Activated naive CD8-positive, alpha-beta T cell treated with anti-CD3 and anti-CD28 coated beads for 36 hours (primary cell): ENCODE measurements around the gene ZCCHC7. TPM values are rescaled to one million over a fixed set of nuclear protein-coding genes. Genes with fewer than 3 reads are reported as not detected.
"Not testable (repeated sequence)": the region's sequence is repeated elsewhere in the genome, so short reads cannot be mapped to it uniquely, and the experiment has no call there.

Experiments used
- DNase-seq: peaks from one replicate; pipeline ENCODE4 v3.0.0; 2021
- H3K27ac Mint-ChIP-seq: one replicate; pipeline ENCODE4 v1.8.0; 2022; ENCODE audit warnings: mild to moderate bottlenecking, moderate library complexity, mixed read lengths
- H3K27me3 Mint-ChIP-seq: one replicate; pipeline ENCODE4 v1.8.0; 2022; ENCODE audit warnings: mild to moderate bottlenecking, mixed read lengths
- H3K36me3 Mint-ChIP-seq: one replicate; pipeline ENCODE4 v1.8.0; 2021; ENCODE audit warnings: mild to moderate bottlenecking, mixed read lengths
- H3K4me1 Mint-ChIP-seq: one replicate; pipeline ENCODE4 v1.8.0; 2021; ENCODE audit warnings: mixed read lengths
- H3K4me3 Mint-ChIP-seq: one replicate; pipeline ENCODE4 v1.8.0; 2022; ENCODE audit warnings: mild to moderate bottlenecking, moderate library complexity, mixed read lengths
- H3K9me3 Mint-ChIP-seq: one replicate; pipeline ENCODE4 v1.8.0; 2022; ENCODE audit warnings: mixed read lengths
- total RNA-seq, 2 experiments: library from RNA; stranded (reverse); gene quantifications; one replicate each; pipeline ENCODE4 v1.2.3, GENCODE V29; 2021

Gene ZCCHC7
- total RNA-seq, 2 experiments from 2014 or later: 35.4 to 37.5 TPM

- Mint-ChIP-seq H3K9me3 (peaks cover 7% of the 10 kb centered on the region), H3K27ac (no peak overlapping the region), H3K27me3 (no peaks in the 10 kb centered on the region), H3K36me3 (peaks cover 39% of the 10 kb centered on the region), H3K4me3 (no peak overlapping the region), H3K4me1 (peaks cover 22% of the 10 kb centered on the region)
- no peak for DNase-seq
Observed at GRCh38 chr9:37179576-37179975, 59.2 kb downstream of the ZCCHC7 start.

- Mint-ChIP-seq H3K27ac (no peak overlapping the region), H3K9me3 (peaks cover 10% of the 10 kb centered on the region), H3K36me3 (peaks cover 41% of the 10 kb centered on the region), H3K27me3 (no peaks in the 10 kb centered on the region), H3K4me3 (no peak overlapping the region), H3K4me1 (peaks cover 24% of the 10 kb centered on the region)
- DNase-seq: no peak
Observed at GRCh38 chr9:37180138-37180537, 59.8 kb downstream of the ZCCHC7 start.

DNA sequence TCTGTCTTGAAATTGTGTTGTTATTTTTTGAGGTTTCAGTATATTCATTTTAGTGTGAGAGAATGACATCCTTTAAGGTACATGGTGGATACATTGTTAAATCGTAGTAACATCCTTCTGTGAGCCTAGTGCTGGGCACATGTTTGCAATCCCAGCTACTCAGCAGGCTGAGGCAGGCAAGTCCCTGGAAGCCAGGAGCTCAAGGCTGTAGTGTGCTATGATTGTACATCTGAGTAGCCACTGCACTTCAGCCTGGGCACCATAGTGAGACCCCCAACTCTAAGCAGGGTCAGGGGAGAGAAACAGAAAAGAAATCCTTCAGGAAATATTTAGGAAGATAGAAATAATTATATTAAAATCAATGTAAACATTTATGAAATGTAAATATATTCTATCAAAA is 62.3 kb downstream of the ZCCHC7 start:
- H3K36me3 Mint-ChIP-seq: peaks cover 49% of the 10 kb centered on the region
- DNase-seq: no peak
- H3K4me1 Mint-ChIP-seq: peaks cover 33% of the 10 kb centered on the region
- H3K27ac Mint-ChIP-seq: no peak overlapping the region
- no peak overlapping the region for H3K4me3 Mint-ChIP-seq
- H3K9me3 Mint-ChIP-seq: peaks cover 12% of the 10 kb centered on the region
- H3K27me3 Mint-ChIP-seq: no peaks in the 10 kb centered on the region

- H3K9me3 Mint-ChIP-seq: peaks cover 13% of the 10 kb centered on the region
- H3K36me3 Mint-ChIP-seq: peaks cover 56% of the 10 kb centered on the region
- no peak overlapping the region for H3K27ac Mint-ChIP-seq
- H3K4me1 Mint-ChIP-seq: peaks cover 37% of the 10 kb centered on the region
- no peak for DNase-seq
- H3K4me3 Mint-ChIP-seq: no peak overlapping the region
- H3K27me3 Mint-ChIP-seq: no peaks in the 10 kb centered on the region
Observed at GRCh38 chr9:37184905-37185867, 64.8 kb downstream of the ZCCHC7 start.

GRCh38 chr9:37187292-37187691 is 66.9 kb downstream of the ZCCHC7 start:
- H3K27ac Mint-ChIP-seq: peak overlapping the region; percentile 88
- peaks cover 63% of the 10 kb centered on the region for H3K36me3 Mint-ChIP-seq
- peak; percentile 9 for DNase-seq
- peaks cover 49% of the 10 kb centered on the region for H3K4me1 Mint-ChIP-seq
- H3K9me3 Mint-ChIP-seq: peaks cover 9% of the 10 kb centered on the region
- H3K27me3 Mint-ChIP-seq: no peaks in the 10 kb centered on the region
- peak overlapping the region; percentile 70 for H3K4me3 Mint-ChIP-seq

DNA sequence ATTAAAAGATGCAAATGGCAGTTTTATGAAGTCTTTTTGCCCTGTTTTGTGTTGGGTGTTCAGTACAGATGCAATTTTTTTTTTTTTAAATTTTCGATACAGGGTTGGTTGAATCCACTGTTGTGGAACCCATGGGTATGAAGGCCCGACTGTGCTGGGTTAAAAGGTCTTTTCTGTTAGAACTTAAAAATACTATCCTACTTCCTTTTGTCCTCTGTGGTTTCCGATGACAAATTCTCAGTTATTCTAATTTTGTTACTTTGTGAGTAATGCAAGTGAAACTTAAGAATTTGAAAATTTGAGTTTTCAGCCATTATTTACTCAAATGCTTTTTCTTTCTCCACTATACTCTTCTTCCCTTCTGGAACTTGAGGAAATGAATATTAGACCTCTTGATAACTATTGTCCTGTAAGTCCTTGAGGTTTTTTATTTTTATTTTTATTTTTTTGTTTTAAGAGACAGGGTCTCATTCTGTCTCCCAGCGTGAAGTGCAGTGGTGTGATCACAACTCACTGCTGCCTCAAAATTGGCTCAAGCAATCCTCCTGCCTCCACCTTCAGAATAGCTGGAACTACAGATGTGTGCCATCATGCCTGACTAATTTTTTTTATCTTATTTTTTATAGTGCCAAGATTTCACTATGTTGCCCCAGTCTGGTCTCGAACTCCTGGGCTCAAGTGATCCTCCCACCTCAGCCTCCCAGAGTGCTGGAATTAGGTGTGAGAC is 67.5 kb downstream of the ZCCHC7 start:
- peaks cover 9% of the 10 kb centered on the region for H3K9me3 Mint-ChIP-seq
- peak overlapping the region; percentile 88 for H3K27ac Mint-ChIP-seq
- H3K27me3 Mint-ChIP-seq: no peaks in the 10 kb centered on the region
- peak overlapping the region; percentile 70 for H3K4me3 Mint-ChIP-seq
- H3K36me3 Mint-ChIP-seq: peaks cover 64% of the 10 kb centered on the region
- peaks cover 50% of the 10 kb centered on the region for H3K4me1 Mint-ChIP-seq
- no peak for DNase-seq

DNA sequence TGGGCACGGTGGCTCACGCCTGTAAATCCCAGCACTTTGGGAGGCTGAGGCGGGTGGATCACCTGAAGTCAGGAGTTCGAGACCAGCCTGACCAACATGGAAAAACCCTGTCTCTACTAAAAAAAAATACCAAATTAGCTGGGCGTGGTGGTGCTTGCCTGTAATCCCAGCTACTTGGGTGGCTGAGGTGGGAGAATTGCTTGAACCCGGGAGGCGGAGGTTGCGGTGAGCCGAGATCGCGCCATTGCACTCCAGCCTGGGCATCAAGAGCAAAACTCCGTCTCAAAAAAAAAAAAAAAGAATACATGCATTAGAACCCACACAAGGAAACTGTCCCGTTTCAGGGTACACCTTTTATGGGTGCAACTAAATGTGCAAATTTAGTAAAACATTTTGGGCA is 70.4 kb downstream of the ZCCHC7 start:
- peaks cover 46% of the 10 kb centered on the region for H3K4me1 Mint-ChIP-seq
- not testable (repeated sequence) for H3K27ac Mint-ChIP-seq

GRCh38 chr9:37191403-37192089 is 71.2 kb downstream of the ZCCHC7 start:
- peaks cover 62% of the 10 kb centered on the region for H3K36me3 Mint-ChIP-seq

More for the DNA sequence above, 70.4 kb downstream of the ZCCHC7 start:
- not testable (repeated sequence) for DNase-seq, H3K4me3 Mint-ChIP-seq, H3K9me3 Mint-ChIP-seq, H3K27me3 Mint-ChIP-seq
- peaks cover 62% of the 10 kb centered on the region for H3K36me3 Mint-ChIP-seq

DNA sequence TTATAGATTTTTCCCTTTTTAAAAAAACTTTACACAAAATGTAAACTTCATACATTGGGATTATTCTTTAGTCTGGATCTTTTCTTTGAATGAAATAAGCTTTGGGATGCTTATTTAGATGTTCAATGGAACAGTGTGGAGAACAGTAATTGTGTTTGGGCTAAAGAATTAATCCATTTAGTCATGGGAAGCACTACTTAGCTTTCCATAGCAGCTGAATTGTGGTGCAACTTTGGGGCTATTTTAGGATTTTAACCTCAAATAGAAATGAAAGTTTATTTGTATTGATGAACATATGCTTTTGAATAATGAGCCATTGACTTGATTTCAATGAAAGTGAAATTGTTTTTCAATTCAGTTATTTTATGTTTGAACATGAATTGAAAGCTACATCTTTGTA is 72.4 kb downstream of the ZCCHC7 start:
- Mint-ChIP-seq H3K4me3 (no peak overlapping the region), H3K36me3 (peaks cover 51% of the 10 kb centered on the region), H3K9me3 (peaks cover 3% of the 10 kb centered on the region), H3K27me3 (no peaks in the 10 kb centered on the region), H3K27ac (peak overlapping the region; percentile 54), H3K4me1 (peaks cover 48% of the 10 kb centered on the region)
- no peak for DNase-seq

More at GRCh38 chr9:37191403-37192089, 71.2 kb downstream of the ZCCHC7 start:
- Mint-ChIP-seq H3K27me3 (no peaks in the 10 kb centered on the region), H3K4me1 (peaks cover 50% of the 10 kb centered on the region), H3K27ac (no peak overlapping the region), H3K4me3 (no peak overlapping the region), H3K9me3 (peaks cover 3% of the 10 kb centered on the region)
- no peak for DNase-seq

DNA sequence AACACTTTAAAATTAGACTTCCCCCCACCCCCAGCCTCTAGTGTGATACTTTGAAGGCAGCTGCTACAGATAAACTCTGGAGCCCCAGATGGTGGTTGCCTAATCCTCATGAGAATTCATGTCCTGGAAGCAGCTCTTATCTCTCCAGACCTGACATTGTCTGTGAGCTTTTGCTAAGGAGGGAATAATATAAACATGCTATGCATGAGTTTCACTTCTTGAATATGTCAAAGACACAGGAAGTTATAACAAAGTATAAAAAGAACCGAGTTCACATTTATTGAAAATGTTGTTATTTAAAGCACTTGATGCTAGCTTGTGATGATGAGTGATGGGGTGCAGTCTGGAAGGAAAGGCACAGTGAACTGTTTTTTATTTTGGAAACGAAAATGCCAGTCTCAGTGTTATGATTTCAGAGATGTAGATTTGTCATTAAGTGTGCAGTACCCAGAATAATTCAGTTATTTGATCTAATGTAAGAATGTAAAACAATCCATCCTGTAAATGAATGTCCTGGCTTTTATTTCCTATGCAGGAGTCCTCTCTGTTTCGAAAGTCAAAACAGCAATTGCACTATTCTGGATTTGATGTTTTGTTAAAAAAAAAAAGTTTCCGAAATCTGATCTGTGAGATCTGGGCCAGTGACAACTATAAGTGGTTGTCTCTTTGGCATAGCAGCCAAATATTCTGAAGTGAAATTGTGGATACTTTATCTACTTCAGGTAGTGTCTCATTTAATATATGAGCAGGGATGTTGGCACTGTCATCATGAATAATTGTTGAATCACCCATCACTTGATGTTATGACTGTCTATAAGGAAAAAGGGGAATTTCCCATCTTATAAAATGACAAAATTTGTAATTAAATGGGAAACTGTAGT is 77.0 kb downstream of the ZCCHC7 start:
- Mint-ChIP-seq H3K4me1 (peaks cover 53% of the 10 kb centered on the region), H3K27ac (peak overlapping the region; percentile 81), H3K27me3 (no peaks in the 10 kb centered on the region), H3K36me3 (peaks cover 54% of the 10 kb centered on the region), H3K9me3 (no peaks in the 10 kb centered on the region), H3K4me3 (peak overlapping the region; percentile 9)
- no peak for DNase-seq

GRCh38 chr9:37198039-37198729 is 77.8 kb downstream of the ZCCHC7 start:
- H3K27ac Mint-ChIP-seq: peak overlapping the region; percentile 81
- peaks cover 49% of the 10 kb centered on the region for H3K4me1 Mint-ChIP-seq
- no peaks in the 10 kb centered on the region for H3K27me3 Mint-ChIP-seq
- H3K4me3 Mint-ChIP-seq: no peak overlapping the region
- DNase-seq: no peak
- peaks cover under 1% of the 10 kb centered on the region for H3K9me3 Mint-ChIP-seq
- peaks cover 55% of the 10 kb centered on the region for H3K36me3 Mint-ChIP-seq

GRCh38 chr9:37198831-37199230 is 78.5 kb downstream of the ZCCHC7 start:
- no peak for DNase-seq
- Mint-ChIP-seq H3K27ac (peak overlapping the region; percentile 81), H3K4me3 (no peak overlapping the region), H3K9me3 (peaks cover 7% of the 10 kb centered on the region), H3K36me3 (peaks cover 58% of the 10 kb centered on the region), H3K4me1 (peaks cover 46% of the 10 kb centered on the region), H3K27me3 (no peaks in the 10 kb centered on the region)

DNA sequence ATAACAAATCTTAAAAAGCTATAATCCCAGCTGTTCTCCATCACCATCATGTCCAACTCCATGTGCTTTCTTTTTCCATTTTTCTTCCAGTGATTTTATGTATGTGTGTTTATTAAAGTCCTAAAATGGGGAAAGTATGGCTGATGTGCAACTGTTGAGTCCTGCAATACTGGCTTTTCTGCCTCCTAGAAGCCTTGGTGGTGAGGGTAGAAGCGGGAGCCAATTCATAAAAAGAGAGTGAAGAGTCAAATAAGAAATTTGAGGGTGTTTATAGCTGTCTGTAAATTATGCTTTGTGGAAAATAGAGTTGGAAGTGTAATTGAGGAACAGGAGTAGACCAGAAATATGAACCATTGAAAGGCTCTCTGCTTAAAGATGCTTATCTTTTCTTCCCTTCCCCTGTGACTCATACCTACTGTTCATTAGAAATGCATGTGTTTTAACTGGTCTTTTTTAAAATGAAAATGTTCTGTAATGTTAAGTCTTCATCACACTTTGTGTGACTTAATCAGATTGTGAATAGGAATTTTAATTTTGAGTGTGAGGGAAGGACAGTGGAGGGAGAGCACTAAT is 80.1 kb downstream of the ZCCHC7 start:
- H3K27me3 Mint-ChIP-seq: no peaks in the 10 kb centered on the region
- no peak overlapping the region for H3K4me3 Mint-ChIP-seq
- peak overlapping the region; percentile 74 for H3K27ac Mint-ChIP-seq
- peaks cover 43% of the 10 kb centered on the region for H3K4me1 Mint-ChIP-seq
- DNase-seq: no peak
- H3K9me3 Mint-ChIP-seq: peaks cover 12% of the 10 kb centered on the region
- peaks cover 63% of the 10 kb centered on the region for H3K36me3 Mint-ChIP-seq
